NCI-H345 treated with DMSO at 0.1 percent for 48 hours (cell line): ENCODE results near the gene MCOLN3.

Experiments
- DNase-seq: peaks from one replicate; lab custom pipeline; 2025; ENCODE audit not compliant: unreplicated experiment; lab: John Stamatoyannopoulos, UW

The MCOLN3 gene, protein sequence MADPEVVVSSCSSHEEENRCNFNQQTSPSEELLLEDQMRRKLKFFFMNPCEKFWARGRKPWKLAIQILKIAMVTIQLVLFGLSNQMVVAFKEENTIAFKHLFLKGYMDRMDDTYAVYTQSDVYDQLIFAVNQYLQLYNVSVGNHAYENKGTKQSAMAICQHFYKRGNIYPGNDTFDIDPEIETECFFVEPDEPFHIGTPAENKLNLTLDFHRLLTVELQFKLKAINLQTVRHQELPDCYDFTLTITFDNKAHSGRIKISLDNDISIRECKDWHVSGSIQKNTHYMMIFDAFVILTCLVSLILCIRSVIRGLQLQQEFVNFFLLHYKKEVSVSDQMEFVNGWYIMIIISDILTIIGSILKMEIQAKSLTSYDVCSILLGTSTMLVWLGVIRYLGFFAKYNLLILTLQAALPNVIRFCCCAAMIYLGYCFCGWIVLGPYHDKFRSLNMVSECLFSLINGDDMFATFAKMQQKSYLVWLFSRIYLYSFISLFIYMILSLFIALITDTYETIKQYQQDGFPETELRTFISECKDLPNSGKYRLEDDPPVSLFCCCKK

DNA sequence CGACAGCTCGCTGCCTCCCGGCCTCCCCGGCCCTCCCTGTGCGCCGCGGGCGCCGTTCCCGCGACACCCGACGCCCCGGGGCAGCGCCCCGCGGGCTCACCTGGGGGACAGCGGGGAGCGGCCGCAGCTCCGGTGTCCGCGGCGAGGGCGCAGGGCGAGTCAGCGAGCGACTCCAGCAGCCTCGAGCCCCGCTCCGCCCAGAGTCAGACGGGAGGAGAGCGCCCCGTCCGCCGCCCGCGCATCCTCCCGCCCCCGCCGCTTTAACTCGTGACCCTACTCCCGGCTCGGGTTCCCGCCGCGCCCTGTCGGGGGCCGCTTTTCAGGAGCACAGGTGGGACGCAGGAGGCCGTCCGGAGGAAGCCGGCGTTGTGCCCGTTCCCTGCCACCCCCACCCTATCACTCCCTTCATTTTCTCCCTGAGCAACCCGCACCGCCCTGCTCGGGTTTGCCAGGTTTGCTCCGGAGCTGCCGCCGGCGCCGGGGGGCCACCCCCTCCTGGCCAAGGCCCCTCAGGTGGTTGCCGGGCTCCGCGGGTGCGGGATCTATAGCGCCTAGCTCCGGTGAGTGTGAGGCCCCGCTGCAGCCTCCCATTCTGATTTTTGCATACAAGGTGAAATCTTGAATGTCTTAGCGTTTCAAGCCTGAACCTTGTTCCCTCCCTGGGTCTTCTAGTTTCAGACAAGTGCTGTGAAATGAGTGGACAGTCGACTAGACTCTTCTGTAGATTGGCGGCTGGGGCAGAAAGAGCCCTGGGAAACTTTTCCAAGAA is at the start of gene MCOLN3:
MCOLN3 (minus strand) TSS at position 205 of the 769 bp plus-strand sequence. CDS start 3,140 bp downstream, outside the sequence.
- peak; percentile 63 for DNase-seq

DNA sequence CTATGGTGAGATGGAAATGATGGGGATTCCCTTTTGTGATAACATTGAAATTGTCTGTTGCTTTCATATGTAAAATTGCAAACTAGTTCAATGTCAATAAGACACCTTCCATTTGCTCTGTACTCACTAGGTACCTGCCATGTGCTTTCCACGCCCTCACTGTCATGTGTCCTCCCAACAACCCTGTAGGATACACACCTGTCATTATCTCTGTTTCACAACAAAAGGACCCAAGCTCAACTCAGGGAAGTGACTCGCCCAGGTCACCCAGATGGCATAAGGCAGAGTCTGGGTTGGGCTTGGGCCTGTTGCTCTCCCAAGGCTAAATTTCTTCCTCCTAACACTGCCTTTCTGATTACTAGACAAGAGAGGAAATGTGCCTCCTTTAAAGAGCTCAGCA is 45.3 kb upstream of the MCOLN3 start:
- no peak for DNase-seq

DNA sequence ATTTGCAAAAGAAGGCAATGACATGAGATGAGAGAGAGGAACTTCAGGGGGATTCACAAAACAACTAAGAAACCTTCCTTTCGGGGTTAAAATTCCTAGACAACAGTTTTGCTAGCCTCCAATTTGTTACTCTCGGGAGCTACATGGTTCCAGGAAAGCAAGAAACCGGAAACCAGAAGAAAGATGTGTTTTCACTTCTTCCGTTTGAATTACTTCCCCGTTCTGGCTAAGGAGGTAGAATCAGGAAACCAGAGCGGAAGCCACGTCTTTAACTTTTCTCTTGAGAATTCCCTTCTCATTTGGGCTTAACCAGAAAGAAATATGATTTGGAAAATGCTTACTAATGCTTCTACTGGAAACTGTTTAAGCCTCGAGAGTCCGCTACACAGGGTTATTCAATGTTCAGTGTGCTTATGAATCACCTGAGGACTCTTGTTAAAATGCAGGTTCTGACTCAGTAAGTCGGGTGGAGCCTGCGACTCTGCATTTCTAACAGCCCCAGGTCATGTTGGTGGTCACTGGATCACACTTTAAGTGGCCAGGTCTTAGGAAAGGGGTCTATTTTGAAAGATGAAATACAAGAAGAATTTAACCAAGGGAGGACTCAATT is 43.5 kb upstream of the MCOLN3 start:
- no peak for DNase-seq

DNA sequence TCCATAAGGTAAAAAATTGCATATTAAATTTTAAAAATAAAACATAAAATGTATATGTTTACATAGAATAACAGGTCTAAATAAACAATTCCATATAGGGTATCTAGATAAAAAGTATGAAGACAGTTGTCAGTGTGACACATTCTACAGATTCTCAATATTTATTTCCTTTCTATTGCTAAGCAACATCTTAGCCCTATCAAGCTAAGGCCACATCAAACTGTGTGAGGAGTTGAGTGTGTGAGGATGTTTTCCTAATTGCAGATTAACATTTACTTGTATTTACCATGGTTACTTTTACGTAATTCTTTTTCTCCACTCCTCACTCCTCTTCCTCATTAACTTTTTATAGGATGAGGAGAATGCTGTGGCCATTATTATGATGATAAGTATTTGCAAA is 41.9 kb upstream of the MCOLN3 start:
- DNase-seq: no peak

DNA sequence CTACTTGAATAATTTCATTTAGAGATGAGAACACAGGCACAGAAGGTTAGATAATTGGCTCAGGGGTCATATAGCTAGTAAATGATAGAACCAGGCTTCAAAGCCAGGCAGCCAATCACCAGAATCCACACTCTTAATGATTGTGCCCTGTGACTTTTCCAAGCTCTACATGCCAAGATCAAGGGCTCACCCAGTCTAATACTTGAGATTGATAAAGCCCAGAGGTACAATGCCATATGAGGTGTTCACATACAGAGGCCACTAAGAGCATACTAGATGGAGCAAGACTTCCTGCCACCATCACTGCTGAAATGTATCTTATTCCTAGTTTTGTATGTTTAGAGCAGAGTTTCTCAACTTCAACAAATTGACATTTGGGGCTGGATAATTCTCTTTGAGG is 40.9 kb upstream of the MCOLN3 start:
- no peak for DNase-seq

DNA sequence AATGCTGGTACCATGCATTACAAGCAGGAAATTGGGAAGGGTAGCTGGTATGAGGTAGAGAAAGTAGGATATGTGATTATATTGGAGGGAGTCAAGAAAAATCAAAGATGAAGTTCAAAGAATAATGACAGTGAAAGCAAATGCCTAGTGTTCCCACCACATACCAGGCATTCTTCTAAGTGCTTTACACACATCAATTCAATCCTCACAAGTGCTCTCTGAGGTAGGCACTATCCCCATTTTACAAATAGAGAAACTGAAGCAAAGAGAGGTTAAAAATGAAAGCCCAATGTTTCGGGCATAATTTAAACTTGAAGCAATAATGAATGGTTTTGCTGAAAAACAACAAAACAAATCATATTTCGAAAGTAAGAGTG is 40.1 kb upstream of the MCOLN3 start:
- no peak for DNase-seq

DNA sequence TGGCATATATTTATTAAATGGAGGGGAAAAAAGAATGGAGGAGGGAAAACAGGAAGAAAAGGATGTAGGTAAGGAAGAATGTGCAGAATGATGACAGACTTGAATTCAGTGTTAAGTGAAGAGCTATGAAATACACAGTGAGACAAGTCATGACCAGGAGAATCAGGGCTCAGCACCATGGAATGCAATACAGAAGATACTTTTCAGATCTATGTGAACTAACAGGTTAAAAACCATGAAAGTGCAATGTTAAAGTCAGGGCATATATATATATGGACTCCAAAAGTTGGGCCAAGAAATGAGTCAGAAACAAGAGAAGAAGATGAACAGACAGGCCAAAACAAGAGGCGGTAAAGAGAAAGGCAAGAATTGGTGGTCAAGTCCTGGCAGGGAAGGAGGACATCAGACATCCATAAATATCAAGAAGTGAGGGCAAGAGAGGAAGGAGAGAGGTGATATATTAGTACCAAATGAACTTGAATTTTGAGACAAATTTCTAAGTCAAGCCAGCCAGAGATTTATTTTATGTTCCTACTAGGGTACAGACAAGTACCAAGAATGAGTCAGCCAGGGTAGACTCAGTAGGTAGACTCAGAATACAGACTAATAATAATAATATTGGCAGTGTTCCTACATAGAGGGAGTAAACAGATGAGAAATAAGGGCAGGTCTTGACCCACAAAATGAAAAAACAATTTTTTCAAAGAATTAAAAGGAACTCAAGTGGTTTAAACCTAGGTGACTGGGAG is 39.5 kb upstream of the MCOLN3 start:
- no peak for DNase-seq

DNA sequence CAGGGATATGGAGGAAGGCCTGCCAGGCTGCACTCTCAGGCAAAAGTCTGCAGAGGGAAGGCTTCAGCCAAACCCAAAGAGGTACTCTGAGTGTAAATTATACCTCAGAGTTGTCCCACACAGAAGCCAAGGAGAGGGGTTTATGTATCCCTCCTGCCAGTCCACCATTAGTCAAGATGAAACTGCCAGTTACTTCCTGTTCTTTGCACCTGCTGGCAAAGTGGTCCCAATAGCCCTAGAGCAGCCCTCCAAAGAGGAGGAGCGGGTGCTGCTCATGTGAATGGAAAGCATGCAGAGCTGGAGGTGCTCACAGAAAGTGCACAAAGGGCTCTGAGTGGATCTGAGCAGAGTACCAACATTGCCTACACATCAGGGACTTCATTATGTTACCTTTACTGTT is 37.1 kb upstream of the MCOLN3 start:
- no peak for DNase-seq

DNA sequence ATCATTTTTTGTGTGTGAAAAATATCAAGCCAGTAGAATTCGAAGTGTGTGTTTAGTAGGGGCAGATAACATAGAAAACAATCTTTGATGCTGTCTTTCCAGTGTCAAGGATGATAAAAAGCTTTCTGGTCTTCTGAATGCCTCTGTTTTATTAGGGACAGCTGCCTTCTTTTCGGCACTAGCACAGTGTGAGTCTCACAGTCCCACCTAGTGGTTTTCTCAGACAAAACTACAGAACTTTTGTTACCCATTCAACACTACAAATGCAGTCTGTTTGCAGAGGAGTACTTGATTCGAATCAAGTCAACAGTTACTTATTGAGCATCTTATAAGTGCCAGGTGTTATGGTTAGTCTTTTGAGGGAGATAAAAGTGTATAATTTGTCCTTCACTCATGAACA is 30.6 kb upstream of the MCOLN3 start:
- no peak for DNase-seq

DNA sequence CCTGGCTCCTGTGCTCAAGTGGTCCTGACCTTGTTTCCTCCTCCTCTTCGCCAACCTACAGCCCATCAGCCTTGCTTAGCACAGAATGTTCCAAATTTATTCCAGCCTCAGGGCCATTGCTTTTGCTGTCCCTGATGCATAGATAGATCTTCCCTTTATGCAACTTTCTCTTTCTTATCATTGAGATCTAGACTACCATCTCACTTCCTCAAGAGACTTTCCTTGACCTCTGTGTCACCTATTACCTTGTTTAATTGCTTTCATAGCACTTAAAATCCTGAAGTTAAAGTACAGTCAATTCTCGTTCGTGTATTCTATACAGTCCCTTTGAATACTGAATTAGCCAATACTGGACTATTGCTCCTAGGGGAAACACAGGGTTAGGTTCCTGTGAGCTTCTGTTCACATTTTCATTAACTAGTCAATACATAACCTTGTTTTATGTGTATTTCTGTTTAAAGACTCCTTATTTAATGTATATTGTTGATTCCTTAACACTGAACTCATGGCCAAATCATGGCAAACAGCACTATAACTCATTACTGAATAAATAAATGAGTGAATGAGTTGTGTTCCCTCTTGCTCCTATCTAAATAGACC is 26.2 kb upstream of the MCOLN3 start:
- no peak for DNase-seq

DNA sequence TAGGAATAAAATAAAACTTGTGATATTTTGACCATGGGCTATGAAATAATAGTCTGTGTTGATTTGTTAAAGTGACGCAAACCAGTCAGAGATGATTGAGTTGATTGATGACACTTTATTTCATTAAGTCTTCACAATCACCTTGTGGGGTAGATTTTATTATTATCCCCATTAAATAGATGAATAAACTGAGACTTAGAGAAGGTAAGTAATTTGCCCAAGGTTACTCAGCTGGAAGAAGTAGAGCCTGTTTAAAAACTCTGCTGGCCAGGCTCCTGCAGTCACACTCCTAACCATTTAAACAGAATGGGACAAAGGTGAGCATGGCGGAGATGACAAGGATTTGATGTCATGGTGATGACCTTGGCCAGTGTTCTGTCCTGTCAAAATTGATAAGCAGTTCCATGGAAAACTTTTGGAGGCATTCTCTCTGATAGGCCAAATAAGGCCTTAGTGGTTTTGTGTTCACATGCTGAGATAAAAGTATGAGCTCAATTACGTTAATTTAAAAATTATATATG is 22.7 kb upstream of the MCOLN3 start:
- DNase-seq: no peak

DNA sequence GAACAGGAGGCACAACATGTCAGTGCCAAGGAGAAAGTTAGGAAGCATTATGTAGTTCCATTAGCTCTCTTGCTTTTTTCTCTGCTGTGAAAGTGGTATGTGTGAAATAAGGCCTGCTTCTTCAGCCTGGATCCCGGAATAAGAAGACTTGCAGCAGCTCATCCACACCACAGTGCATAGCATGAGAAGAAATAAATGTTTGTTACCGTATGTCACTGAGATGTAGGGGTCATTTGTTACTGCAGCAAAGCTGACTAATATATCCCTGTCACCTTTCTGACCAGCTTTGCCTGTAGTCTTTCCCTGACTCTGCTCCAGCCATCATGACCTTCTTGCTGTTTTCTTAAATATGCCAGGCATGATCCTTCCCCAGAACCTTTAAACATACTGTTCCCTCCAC is 20.5 kb upstream of the MCOLN3 start:
- DNase-seq: no peak

DNA sequence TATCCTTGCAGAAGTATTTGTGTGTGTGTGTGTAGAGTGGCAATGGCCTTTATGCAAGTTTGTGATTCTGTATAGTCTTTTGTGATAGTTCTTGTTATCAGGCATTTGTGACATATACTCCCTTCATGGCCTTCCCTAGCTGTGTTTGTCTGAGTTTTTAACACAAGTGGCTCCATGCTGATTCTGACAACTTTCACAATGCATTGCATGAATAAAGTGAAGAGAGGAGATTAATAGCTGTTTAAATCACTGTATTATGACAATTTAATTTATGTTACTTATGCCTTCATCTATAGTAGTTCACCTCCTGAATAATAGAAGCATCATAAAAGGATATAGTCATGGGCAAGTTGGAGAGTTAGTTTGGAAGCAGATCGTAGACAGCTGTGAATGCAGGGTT is 17.2 kb upstream of the MCOLN3 start:
- no peak for DNase-seq

DNA sequence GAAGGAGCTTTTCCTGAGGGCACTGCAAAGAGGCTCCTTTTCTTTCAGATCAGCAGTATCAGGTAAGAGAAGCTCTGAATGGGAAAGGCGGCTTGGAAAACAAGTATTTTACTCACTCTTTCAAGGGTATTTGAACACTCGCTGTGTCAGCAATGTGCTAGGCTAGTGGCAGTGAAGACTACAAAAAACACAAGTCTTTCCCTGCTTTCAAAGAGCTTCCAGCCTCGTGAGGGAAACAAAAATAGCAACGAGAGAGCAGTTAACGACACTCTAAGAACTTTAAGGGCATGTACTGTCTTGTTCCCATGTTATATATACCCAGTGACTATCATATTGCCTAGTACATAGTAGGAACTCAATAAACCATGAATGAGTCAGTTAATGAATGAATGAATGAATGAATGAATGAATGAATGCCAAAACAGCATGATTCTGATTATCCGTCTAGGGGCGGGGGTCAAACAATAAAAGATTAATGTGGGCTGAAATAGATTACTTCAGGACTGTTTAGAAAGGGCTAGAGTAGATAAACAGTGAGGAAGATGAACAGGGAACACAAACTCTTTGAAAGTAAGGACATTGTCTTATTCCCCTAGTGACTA is 14.2 kb upstream of the MCOLN3 start:
- DNase-seq: no peak

DNA sequence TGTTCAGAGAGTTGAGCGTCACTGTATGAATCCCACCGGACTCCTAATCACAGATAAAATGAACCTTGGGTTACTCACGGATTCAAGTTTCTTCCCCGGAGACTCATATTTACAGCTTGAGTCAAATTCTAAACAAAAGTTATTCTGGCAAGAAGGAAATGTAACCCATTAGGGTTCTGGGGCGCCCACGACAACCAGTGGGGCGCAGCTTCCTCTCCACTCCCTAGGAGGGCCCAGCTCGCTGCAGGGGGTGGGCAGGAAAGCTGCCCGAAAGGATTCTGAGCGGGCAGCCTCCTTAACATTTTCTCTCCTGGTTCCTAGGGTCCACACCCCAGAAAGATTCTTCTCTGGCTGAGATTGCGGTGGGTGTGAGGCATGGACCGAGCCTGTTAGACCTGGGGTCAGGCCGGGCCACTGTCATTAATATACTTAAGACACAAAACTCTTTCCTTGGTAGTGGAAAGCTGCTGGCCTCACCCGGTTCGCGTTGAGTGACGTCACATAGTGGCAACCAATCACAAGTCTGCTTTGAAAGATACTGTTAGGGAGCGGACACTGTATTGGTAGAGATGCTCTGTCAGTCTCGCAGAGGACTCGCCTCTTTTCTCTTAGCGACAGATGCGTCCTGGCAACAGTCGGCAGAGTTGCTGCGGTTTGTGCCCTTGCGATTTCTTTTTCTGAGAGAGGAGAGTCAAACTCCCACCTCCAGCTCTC is 13.6 kb upstream of the MCOLN3 start:
- peak; percentile 90 for DNase-seq

DNA sequence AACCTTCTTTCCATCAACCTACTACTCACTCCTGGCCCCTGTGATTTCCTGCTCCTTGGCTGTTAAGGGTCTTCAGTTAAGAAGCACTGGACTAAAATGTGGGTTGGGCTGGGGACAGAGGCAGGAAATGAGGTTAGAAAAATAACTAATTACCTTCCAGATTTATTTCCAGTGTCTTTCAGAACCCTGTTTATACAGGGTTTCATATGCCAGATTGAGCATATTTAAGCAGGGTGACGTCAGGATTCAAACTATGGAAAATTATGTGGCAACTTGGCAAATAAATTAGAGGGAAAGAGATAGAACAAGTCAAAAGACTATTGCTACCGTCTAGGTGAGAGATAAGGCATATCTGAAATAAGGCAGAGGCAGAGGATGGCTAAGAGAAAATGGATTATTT is 11.7 kb upstream of the MCOLN3 start:
- no peak for DNase-seq

DNA sequence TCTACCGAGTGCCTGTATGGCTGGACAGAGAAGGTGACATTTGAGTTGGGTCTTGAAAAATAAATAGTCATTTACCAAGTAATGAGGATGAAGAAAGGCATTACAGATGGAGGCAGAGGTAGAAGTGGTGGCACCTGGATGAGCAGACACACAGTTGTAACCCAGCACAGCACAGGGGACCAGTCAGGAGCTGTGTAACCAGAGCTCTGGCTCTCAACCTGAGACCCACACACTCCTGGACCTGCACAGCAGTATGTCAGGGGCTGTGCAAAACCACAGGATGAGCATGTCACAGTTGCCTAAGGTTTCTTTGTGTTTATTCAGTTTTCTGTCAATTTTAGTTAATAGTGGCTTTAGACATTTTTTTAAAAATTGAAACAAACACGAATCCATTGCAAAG is 11.3 kb upstream of the MCOLN3 start:
- DNase-seq: no peak

DNA sequence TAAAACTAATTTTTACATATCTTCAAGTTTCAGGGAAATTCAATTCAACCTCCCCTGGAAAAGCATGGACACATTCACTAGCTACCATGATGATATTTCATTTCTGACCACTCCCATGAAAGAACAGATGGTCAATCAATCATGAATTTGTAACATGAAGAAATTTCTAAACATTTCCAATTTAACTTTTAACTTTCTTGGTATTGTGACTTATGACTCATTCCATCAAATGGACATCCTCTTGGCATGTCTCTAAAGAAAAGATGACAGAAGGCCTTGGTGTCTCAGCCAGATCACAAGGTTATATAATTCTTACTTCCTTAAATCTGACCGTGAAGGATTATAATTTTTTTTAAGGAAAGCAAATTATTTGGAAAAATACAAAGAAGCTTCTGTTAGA is 10.5 kb upstream of the MCOLN3 start:
- DNase-seq: no peak

DNA sequence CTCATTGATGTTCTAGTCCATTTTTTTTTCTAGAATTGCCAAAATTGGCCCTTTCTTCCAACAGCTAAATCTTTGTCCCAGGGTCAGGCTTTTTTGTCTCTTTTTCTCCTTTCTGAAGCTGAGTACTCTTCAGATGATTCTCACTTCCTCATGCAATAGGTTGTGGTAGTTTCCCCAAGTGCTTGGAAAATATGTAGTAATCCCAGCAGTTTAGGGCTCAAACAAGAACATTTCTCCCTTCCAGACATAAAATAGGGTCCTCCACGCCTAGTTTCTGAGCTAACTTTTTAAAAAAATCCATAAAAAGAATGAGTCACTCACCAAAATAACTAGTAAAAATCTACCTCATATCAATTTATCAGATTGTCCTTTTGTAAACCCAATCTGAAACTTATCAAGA is 10.0 kb upstream of the MCOLN3 start:
- DNase-seq: no peak
